GM18858 (cell line): ENCODE measurements around the gene MYH2.
"Not testable (repeated sequence)": the region's sequence is repeated elsewhere in the genome, so short reads cannot be mapped to it uniquely, and the experiment has no call there.

Experiments used
- ATAC-seq: cut with Tn5 transposase; IDR thresholded peaks from one replicate; pipeline ENCODE4 v1.9.1; 2021; ENCODE audit not compliant: unreplicated experiment

The MYH2 gene

DNA sequence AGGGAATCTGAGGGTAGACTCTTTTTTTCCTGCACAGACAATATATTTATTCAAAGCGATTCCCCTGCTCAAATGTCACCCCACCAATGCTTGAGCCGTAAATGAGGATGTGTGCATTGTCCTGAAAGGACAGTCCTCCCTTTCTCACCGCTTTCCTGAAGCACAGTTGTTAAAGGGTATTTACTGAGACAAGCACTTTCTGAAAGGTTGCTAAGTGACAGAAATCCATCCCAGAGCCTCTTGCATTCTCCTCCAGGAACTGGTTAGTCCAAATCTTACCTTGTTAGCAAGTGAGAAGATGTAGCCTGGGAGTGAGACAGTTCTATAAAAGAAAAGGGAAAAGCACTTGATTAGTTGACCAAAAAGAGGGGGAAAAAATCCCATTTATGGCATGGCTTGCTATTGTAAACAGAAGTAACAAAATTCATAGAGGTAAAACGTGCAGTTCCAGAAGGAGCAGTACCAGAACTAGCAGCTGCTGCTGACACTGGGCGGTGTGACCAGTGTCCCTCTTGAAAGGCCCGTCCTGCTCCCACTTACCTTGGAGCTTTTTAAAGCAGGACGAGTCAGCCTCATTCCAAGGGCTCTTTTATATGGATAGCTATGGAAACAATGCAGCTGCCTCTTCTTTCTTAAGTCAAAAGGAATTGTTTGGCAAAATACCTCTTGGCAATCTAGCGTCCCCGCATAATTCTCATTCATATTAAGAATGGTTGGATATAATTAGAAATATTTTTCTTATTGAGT, at the start of gene MYH2:
Gene MYH2, minus strand, starts transcription at position 563 of the 747 bp plus-strand sequence. CDS start 1,738 bp downstream, outside the sequence.
- ATAC-seq = no peak

DNA sequence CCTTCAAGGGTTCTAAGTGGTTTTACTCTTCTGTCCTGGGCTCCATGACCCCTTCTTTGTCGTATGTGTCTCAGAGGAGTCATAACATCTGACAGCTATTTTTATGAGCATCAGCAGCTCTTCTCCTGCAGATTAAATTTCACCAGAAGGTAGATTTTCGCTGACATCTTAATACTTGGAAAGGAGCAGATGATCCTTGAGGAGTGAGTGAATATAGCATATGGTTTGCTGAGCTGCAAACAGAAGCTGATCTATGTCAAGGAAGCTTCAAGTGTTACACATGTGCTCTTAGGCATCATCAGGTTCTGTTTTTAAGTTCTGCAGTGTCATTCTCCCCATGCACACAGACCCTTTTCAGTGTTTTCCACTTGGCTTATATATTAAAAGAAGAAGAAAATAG, 49.2 kb upstream of the MYH2 start:
- no peak for ATAC-seq

DNA sequence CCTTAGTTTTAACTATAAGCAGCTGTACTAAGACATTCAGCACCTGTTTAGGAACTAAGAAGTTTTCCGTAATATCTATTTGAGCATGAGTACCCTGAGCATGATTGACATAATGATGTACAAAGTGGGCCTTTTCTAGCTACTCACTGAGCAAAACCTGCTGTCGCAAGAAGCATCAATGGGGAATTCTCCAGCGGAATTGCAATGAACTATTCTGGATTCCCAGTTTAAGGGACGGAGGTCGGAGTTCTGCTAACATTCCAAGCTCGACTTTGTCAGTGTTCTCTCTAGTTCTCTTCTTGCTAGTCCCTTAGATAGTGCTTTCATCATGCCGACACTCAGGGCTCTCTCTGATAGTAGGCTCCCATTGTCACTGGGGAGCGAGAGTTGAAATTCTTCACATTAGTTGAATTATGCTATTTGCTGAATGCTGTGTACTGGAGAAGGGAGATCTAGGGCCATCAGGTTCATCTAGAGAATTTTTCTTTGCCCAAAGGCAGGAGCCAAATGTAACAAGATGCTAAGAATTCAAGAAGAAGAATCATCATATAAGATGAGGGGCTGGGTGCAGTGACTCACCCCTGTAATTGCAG, 40.2 kb upstream of the MYH2 start:
- ATAC-seq = no peak

DNA sequence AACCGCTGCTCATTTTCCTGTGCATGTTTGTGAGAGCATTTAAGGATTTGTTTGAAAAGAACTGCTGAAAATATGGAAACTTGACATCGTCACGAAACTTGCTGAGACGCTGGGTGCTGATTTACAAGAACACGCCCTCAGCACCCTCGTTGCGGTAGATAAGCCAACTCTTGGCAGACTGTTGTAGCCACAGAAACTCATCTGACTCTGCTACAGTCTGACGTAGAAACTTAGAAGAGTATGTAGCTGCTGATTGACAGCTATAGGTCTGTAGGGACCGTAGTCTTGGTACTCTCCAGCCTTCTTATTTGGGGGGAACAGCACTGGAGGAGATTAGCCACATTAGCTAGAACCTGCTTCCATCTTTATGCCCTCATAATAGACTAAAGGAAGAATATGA, 36.1 kb upstream of the MYH2 start:
- ATAC-seq = no peak

DNA sequence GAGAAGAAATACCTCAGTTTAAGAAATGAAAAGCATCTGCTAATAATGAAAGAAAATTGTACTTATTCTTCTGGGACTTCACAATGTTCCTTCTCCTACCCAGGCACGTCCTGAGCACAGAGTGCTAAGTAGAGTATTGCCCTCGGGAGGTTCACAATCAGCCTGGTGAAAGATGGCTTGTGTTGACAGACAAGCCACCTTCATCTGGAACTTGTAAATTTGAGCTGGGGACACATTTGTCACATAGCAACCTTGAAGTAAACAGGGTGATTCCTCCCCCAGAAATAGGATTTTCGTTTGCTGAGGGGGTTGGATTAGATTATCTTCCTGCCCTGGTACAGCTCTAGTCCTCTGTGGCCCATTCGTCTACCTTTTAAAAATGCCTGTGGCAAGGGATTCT, 34.4 kb upstream of the MYH2 start:
- ATAC-seq = no peak

DNA sequence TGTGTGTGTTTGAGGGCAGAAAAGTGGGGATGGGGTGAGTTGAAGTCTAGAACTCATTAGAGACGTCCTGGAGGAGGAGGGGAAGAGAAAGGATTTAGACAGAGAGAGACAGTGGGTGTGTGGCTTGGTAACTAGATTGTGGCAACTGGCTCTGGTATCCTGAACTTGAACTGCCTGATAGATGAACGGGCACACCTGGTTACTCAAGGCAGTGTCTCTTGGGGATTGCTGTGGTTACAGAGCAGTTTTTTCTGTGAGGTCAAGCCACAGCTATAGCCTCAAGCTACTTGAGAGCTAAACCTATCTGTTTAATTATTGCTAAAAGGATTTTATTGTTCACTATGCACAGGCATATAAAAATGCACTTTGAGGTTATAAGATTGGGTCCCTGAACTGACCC, 29.8 kb upstream of the MYH2 start:
- no peak for ATAC-seq

DNA sequence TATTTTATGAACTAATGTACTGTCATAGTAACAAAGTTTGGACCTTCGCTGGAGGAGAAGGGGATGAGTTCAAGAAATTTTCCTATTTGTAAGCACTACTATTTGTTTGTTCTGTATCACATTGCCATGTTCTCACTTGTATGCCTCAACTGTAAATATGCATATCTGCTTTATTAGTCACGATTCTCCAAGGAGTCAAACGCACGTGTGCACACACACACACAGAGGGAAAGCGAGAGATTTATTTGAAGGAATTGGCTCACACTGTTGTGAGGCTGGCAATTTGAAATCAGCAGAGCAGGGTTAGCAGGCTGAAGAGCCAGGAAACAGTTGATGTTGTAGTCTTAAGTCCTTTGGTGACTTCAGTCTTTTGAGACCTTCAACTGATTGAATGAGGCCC, 24.9 kb upstream of the MYH2 start:
- ATAC-seq = no peak

DNA sequence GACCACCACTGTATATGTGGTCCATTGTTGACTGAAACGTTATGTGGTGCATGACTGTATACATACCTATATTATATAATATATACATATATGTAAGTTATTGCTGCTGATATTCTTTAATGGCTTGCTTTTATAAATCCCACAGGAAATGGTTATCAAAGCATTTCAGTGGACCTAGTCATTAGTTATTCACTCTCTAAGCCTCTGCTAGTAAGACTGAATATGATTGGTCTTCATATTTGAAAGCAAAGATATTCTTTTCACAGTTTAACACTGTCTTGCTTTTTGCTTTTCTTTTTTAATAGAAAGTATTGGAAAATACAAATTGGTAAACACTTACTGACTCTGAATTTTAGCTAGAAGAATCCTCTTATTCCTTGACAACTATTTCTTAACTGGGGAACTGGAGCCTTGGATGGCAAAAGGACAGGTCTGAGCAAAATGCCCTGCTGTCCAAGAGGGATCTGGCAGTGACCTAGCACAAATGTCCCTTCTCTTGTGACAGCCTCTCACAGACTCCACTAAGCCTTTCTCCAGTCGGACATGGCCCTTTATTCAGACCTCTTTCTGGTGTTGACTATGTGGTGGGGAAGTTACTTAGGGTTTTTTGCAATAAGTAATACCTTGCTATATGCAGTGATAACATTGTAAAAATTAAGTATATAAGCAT, 14.7 kb upstream of the MYH2 start:
- ATAC-seq = no peak

DNA sequence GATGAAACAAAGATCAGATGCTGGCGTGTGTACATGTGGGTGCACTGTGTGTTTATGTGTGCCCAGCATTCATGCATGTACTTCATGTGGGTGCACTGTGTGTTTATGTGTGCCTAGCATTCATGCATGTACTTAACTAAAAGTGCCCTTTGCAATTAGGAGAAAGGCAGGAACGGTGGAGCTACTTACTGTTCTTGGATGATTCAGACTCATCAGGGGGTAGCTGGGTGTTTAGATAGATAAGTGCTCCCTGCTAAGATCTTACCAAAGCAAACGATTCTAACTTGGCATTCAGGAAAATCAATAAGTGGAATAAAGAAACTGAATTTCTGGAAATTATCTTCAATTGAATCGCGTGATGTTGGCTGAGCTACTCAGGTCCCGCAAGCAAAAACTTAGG, 8.6 kb upstream of the MYH2 start:
- ATAC-seq = no peak

DNA sequence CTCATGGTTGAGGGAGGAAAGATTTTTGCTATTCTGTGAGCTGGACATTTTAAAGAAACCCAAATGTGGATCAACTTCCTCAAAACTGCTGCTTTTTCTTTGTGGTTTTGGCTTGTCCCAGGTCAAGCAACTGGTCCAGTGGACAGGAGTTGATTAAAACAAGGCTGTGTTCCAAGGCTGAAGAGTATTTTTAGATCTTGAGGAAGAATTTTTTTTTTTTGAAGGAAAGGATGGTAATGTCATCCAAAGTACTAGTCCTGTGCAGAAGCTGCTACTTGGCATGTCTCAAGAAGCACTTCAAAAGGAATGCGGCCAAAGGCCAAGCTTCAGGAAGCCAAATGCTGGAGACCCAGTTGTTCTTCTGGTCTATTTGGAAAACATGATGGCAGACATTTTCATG, 8.0 kb upstream of the MYH2 start:
- ATAC-seq = no peak

DNA sequence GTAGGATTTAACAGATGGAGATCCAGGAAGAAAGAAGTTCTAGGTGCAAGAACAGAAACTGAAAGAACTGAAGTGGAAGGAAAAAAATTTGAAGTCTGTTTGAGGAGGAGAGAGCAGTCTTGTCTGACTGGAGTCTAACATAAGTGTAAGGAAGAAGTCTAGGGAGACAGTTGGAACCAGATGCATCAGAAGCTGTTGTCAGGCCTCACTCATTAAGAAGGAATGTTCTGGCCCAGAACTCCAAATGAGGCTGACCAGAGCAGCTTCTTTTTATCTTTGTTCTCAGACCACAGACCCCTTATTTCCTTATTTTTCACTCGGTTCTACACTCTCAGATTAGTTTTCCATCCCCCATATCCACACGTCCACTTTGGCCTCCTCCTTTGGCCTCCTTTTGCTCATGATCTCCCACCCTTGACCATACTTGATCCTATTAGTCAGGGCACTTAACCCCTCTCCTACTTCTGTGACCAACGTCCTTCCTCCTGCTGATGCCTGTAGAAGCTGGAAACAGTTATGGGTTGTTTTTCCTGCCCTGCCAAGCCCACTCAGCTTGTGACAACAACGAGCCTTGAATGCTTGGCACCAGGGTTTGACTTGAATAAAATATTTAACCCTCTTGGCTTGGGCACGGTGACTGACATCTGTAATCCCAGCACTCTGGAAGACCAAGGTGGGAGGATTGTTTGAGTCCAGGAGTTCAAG, 7.0 kb upstream of the MYH2 start:
- ATAC-seq = no peak

DNA sequence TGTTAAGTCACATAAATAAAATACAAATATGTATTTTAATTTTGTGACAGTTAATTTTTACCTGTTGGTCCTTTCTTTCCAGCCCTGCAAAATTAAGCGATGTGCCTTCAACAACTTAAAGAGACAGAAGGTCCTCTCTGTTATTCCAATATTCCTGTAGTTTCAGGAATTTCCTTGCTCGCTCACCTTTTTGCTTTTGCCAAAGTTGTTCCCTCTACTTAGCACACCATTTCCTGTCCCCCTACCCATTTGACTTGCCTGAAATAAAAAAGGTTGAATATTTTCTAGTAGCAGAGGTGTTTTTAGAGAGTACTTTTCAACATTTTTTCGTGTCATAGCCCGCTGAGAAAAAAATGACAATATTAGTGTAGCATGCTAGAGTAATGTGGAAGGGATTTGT, 556 bp upstream of the MYH2 start:
- ATAC-seq = no peak

DNA sequence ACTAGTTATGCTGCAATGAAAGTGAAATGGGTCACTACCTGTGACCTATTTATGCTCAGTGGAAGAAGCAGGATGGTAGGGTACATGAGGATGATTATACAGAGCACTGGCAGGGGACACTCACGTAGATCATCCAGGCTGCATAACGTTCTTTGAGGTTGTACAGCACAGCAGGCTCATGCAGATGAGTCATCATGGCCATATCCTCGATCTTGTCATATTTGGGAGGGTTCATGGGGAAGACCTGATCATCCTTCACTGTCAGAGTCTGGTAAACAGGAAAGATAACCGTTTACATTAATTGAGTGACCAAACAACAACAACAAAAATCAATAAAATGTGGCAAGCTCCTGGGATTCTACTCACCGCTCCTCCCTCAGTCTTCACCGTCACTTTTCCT, 2.1 kb downstream of the MYH2 start:
- no peak for ATAC-seq

DNA sequence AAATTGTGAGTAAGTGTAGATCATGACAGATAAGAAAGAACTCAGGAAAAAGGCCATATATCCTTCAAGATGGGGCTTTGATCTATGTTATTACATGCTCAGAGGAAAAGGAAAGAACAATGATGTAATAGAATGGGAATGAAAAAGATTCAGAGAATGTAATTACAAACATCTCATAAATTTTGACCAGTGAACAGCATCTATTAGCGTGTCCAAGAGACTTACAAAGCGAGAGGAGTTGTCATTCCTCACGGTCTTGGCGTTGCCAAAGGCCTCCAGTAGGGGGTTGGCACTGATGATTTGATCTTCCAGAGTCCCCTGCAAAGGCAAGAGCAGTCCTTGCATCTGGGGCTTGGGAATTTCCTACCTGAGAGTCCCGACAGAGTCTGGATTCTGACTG, 6.0 kb downstream of the MYH2 start:
- not testable (repeated sequence) for ATAC-seq

DNA sequence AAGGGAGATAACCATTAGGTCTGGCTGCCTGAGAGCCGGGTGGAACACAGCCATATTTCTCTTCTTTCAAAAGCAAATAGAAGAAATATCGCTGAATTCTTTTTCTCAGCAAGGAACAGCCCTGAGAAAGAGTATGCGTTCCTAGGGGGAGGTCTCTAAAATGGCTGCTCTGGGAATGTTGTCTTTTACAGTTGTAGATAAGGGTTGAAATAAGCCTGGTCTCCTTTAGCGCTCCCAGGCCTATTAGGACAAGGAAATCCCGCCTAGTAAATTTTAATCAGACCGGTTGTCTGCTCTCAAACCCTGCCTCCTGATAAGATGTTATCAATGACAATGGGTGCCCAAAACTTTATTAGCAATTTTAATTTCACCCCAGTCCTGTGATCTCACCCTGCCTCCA, 8.3 kb downstream of the MYH2 start:
- not testable (repeated sequence) for ATAC-seq

DNA sequence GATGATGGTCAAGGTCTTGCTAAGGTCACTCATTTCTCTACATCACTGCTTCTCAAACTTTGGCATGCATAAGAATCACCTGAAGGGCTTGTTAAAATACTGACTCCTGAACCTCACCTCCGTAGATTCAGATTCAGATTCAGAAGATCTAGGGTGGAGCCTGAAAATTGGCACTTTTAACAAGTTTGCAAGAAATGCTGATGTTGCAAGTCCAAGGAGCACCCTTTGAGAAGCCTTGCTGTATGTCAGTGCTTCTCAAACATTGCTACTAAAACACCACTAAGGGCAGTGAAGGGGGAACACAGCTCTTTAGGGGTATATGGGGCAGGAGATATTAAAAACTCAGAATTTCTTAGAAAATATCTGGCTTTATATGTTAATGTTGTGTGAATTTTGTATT, 17.4 kb downstream of the MYH2 start:
- no peak for ATAC-seq

DNA sequence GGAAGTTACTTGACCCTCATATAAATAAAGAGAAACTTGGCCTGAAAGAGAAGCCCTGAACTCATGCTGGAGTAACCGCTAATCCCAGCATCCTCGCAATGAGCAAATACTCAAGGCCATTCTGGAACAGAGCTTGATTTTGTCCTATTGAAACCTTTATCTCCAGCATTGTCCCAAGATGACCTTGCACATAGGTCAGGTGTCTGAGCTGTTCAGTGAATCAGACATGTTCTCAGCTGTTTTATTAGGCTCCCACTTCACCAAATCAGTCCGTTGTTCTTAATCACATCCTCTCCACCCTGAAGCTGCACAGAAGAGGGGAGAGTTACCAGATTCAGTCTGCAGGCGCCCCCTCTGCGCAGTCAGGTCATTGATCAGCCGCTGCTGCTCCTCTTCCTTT, 22.0 kb downstream of the MYH2 start:
- ATAC-seq = no peak

DNA sequence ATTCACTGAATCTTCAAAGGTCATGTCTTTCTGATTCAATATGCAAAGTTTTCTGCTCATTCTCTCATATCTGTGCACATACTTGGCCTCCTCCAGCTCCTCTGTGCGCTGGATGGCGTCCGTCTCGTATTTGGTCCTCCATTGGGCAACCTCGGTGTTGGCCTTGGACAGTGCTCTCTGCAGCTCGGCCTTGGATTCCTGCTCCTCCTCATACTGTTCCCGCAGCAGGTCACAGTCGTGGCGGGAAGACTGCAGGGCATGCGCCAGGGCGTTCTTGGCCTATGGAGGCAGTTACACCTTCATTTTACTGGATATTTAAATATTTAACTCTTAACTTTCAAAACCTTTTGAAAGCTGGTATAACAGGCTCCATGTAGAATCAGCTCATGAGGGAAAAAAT, 22.9 kb downstream of the MYH2 start:
- no peak for ATAC-seq

DNA sequence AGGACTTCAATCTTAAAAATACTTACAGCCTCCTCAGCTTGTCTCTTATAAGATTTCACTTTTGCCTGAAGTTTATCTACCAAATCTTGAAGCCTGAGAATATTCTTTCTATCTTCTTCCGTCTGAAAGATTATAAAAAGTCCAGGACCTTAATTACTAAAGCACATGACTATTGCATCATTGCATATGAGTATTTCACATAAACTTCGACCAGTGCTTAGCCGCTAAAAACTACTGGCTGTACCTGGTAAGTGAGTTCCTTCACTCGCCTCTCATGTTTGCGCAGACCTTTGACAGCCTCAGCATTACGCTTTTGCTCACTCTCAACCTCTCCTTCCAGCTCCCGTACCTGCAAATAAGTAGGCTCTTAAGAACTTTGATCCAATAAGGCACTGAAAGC, 26.4 kb downstream of the MYH2 start:
- no peak for ATAC-seq

DNA sequence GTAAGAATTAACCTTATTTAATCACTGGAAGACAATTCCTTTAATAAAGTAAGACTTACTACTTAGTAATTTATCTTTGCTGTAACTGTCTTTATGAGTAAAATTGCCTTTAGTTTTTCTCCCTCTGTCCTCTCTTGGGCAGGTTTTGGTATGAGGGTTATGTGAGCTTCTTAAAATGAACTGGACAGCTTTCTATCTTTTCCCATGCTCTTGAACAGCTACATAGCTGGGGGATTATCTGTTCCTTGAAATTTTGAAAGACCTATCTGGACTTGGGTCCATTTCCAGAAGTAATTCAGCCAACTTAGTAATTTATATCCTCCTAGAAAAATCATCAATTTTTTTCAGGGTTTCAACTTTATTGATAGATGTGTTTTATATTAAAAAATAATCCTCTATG, 27.5 kb downstream of the MYH2 start:
- ATAC-seq = no peak

DNA sequence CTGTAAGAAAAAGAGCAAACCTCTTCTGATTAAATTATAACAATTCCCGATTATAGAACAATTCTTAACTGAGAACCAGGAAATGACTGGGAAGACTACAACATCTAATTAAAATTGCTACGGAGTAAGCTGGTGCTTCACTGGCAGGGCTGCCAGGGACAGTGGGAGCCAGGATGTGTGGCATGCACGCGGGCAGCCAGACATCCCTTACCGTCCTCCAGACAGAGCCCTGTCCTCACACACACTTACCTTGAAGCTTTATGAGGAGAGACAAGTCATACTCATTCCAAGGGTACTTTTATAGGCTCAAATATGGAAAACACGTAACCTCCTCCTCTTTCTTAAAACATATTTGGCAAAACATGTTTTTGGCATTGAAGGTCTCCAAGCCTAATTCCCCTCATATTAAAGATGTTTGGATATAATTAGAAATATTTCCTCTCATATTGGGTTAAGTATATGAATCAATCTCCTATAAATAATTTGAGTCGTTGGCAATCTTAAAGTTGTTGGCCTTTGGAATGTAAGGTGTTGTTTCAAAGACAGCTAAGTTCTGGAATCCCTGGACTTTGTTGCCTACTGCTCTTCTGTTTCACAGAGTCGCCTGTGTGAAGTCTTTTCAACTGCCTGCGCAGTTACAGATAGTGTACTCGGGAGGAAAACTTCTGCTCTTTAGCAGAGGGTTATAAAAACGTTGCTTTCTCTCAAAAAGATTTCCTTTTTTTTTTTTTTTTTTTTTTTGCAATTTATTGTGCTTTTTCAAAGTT, 31.0 kb downstream of the MYH2 start, which contains the start of gene MYH1:
Gene MYH1, minus strand, starts transcription at position 272 of the 767 bp plus-strand sequence. CDS start 1,900 bp downstream, outside the sequence.
- ATAC-seq = no peak
